Measurements from ENCODE around the gene TMEM238L.

GRCh38 chr17:10787306-10788045 is 16.4 kb downstream of the TMEM238L start:
- TF ChIP-seq TAF1 (IDR thresholded peaks at IDR 0.05; ENCODE audit: low read depth, low read length) = no peak
- no peak for TF ChIP-seq POLR2AphosphoS5 (IDR thresholded peaks at IDR 0.05; ENCODE audit: low read depth, low read length)
- no peak for TF ChIP-seq POLR2A (IDR thresholded peaks at IDR 0.05; ENCODE audit: low read depth, low read length)

Measured in GM12891 (cell line).